ENCODE measurements around the gene BAZ2A.
"Not testable (repeated sequence)": the region's sequence is repeated elsewhere in the genome, so short reads cannot be mapped to it uniquely, and the experiment has no call there.

BAZ2A gene

GRCh38 chr12:56593909-56594621 is 36.1 kb downstream of the BAZ2A start:
- DNase-seq = peak; percentile 68

- no peak for DNase-seq
Observed at GRCh38 chr12:56591961-56592360, 38.2 kb downstream of the BAZ2A start.

- DNase-seq = no peak
Observed at GRCh38 chr12:56591126-56591525, 39.0 kb downstream of the BAZ2A start.

GRCh38 chr12:56590237-56590830 is 39.8 kb downstream of the BAZ2A start:
- no peak for DNase-seq

- no peak for DNase-seq
Observed at GRCh38 chr12:56589783-56590182, 40.3 kb downstream of the BAZ2A start.

- DNase-seq = no peak
Observed at GRCh38 chr12:56585098-56585497, 45.0 kb downstream of the BAZ2A start.

GRCh38 chr12:56581418-56582145 is 48.5 kb downstream of the BAZ2A start:
- DNase-seq = no peak

GRCh38 chr12:56578983-56579546 is 51.1 kb downstream of the BAZ2A start:
- DNase-seq = no peak

- DNase-seq = not testable (repeated sequence)
Observed at GRCh38 chr12:56577248-56577647, 52.9 kb downstream of the BAZ2A start.

- DNase-seq = no peak
Observed at GRCh38 chr12:56574210-56574609, 55.9 kb downstream of the BAZ2A start.

GRCh38 chr12:56572288-56572687 is 57.8 kb downstream of the BAZ2A start:
- DNase-seq = no peak

- no peak for DNase-seq
Observed at GRCh38 chr12:56571121-56571520, 59.0 kb downstream of the BAZ2A start.

- no peak for DNase-seq
Observed at GRCh38 chr12:56568146-56568545, 62.0 kb downstream of the BAZ2A start.

- peak; percentile 32 for DNase-seq
Observed at GRCh38 chr12:56565510-56566101, 64.5 kb downstream of the BAZ2A start.

GRCh38 chr12:56551070-56551469 is 79.1 kb downstream of the BAZ2A start:
- DNase-seq = no peak

GRCh38 chr12:56546680-56547079 is 83.4 kb downstream of the BAZ2A start:
- no peak for DNase-seq

All from activated T-cell treated with anti-CD3 and anti-CD28 coated beads, Interleukin-2, amount 50 U/mL, for 1 hour (primary cell).